AML-193 (cell line): ENCODE results near the gene ESPNL.

Experiments used
- DNase-seq, 2 experiments: peaks; one replicate each; lab custom pipeline; 2025; lab: John Stamatoyannopoulos, UW

The ESPNL gene

GRCh38 chr2:238141541-238142318 is 41.6 kb downstream of the ESPNL start:
- DNase-seq: peak; percentile 52 to 56

- DNase-seq: no peak
These were observed 42.5 kb downstream of the ESPNL start for GRCh38 chr2:238142382-238143205.

GRCh38 chr2:238143239-238143951 is 43.3 kb downstream of the ESPNL start:
- no peak for DNase-seq

- no peak for DNase-seq
These were observed 44.1 kb downstream of the ESPNL start for GRCh38 chr2:238144262-238144661.

GRCh38 chr2:238145046-238145445 is 44.9 kb downstream of the ESPNL start:
- DNase-seq: no peak

GRCh38 chr2:238145851-238146250 is 45.7 kb downstream of the ESPNL start:
- DNase-seq: no peak

GRCh38 chr2:238146884-238147544 is 46.9 kb downstream of the ESPNL start:
- no peak for DNase-seq

- DNase-seq: no peak
These were observed 48.8 kb downstream of the ESPNL start for GRCh38 chr2:238148981-238149380.

- no peak for DNase-seq
These were observed 49.9 kb downstream of the ESPNL start for GRCh38 chr2:238149841-238150572.

- no peak for DNase-seq
These were observed 50.5 kb downstream of the ESPNL start for GRCh38 chr2:238150686-238151085.

GRCh38 chr2:238151205-238151604 is 51.1 kb downstream of the ESPNL start:
- DNase-seq: no peak

- no peak for DNase-seq
These were observed 51.6 kb downstream of the ESPNL start for GRCh38 chr2:238151628-238152235.

GRCh38 chr2:238152771-238153688 is 52.9 kb downstream of the ESPNL start:
- DNase-seq: no peak

- DNase-seq: no peak
These were observed 54.4 kb downstream of the ESPNL start for GRCh38 chr2:238154570-238154969.

GRCh38 chr2:238155051-238155760 is 55.1 kb downstream of the ESPNL start:
- no peak for DNase-seq

- no peak for DNase-seq
These were observed 55.9 kb downstream of the ESPNL start for GRCh38 chr2:238155761-238156694.

- DNase-seq: no peak
These were observed 57.4 kb downstream of the ESPNL start for GRCh38 chr2:238157506-238158017.

- no peak for DNase-seq
These were observed 57.9 kb downstream of the ESPNL start for GRCh38 chr2:238158018-238158508.
